ENCODE data around the gene COL20A1. TPM values are rescaled to one million over a fixed set of nuclear protein-coding genes. Genes with fewer than 3 reads are reported as not detected.

Gene COL20A1
- total RNA-seq, 4 donors from 2014 or later = not detected

DNA sequence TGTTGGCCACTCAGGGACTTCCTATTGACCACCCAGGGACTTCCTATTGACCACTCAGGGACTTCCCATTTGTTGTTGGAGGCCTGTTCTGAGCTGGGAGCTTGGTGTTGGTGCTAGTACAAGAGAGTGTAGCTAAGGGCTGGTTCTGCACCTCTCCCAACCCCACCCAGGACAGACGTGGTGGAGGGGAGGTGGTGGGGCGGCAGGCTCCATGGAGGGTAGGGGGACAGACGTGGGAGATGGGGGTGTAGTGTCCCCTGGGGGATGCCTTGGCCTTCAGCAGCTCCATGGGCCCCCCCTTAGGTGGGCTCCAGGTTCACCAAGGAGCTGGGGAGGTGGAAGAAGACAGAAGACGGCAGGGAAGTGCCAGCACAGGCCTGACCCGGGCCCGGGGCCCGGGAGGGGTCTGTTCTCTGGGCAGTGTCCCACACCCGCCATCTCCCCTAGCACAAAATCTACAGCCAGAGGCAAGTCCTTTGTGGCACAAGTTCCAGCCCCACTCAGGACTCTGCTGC lies 34.3 kb downstream of the COL20A1 start:
- DNase-seq (ENCODE audit: low spot score) = no peak
- ATAC-seq (ENCODE audit: low FRiP score) = no peak
- TF ChIP-seq, protein P1, sequence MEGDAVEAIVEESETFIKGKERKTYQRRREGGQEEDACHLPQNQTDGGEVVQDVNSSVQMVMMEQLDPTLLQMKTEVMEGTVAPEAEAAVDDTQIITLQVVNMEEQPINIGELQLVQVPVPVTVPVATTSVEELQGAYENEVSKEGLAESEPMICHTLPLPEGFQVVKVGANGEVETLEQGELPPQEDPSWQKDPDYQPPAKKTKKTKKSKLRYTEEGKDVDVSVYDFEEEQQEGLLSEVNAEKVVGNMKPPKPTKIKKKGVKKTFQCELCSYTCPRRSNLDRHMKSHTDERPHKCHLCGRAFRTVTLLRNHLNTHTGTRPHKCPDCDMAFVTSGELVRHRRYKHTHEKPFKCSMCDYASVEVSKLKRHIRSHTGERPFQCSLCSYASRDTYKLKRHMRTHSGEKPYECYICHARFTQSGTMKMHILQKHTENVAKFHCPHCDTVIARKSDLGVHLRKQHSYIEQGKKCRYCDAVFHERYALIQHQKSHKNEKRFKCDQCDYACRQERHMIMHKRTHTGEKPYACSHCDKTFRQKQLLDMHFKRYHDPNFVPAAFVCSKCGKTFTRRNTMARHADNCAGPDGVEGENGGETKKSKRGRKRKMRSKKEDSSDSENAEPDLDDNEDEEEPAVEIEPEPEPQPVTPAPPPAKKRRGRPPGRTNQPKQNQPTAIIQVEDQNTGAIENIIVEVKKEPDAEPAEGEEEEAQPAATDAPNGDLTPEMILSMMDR (IDR thresholded peaks at IDR 0.05) = no peak

DNA sequence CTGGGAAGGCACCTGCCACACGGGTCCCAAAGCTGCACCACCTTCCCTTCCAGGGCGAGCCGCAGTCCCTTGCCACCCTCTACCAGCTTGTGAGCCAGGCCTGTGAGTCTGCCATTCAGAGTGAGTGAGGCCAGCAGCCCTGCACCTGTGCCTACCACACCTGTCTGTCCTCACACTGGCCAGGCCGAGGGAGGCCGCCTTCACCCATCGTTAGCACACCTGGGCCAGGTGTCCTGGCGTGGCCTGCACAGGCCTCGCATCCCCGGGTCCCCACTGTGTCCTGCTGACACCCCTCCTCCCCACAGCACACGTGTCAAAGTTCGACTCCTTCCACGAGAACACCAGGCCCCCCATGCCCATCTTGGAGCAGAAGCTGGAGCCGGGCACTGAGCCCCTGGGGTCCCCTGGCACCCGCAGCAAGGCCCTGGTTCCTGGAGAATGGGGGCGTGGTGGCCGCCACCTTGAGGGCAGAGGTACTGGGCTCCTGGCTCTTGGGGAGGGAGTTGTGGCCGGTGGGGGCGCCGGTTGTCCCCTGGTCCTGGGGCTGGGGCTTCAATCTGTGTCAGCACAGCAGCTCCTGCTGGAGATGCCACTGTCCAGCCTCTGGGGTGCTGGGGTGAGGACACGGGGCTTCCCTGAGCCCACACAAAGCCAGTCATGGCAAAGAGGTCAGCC lies 35.2 kb downstream of the COL20A1 start:
- DNase-seq (ENCODE audit: low spot score) = no peak
- no peak for ATAC-seq (ENCODE audit: low FRiP score)
- TF ChIP-seq, protein P1 (IDR thresholded peaks at IDR 0.05) = no peak

DNA sequence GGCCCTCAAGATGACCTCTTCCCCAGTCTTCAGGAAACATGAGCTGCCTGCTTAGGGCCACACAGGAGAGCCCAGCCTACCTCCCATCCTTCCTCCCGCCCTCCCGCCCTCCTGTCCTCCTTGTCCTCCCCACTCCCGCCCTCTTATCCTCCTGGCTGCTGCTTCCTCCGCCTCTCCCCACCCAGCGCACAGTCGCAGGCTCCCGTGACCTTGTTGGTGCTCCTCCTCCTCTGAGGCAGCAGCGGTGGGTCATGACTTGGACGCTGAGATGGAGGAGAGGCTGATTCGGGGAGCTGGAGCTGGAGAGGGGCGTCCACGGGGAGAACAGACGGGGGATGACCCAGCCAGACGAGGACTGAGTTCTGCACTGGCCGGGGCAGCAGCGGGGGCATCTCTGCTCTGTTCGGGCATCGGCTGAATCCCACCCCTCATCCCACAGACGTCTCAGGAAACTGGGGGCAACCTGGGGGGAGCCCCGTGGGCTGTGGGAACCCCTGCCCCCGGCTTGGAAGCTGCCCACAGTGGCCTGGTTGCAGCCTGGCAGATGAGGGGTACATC lies 35.8 kb downstream of the COL20A1 start:
- ATAC-seq (ENCODE audit: low FRiP score) (no peak), DNase-seq (ENCODE audit: low spot score) (no peak)
- TF ChIP-seq, protein P1 (IDR thresholded peaks at IDR 0.05) = no peak

DNA sequence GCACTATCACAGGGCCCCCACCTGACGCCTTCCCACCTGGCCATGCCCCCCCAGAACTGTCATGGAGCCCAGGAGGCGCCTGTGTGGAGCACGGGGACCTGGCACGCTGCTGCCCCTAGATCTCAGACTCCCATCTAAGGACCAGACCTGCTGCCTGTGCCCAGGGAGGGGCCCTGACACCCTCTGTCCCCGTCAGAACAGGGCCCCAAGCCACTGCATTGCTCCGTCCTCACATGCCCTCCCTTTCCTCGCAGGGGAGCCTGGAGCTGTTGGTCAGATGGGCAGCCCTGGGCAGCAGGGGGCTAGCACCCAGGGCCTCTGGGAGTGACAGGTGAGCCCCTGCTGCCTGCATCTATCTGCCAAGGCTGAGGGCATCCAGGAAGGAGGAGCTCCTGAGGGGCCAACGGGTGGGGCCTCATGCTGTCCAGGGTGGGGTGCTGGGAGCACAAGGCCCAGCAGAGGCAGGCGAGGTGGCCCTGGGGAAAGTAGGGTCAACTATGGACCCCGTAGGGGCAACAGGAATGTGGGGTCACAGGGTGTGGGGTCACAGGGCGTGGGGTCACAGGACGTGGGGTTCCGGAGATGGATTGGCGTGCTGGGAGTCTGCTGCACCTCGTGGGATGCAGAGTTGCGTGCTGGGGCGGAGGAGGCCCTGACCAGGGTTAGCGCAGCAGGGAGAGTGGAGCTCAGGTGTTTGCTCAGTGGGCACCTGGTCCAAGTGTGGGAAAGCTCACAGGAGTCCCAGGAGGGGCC lies 36.5 kb downstream of the COL20A1 start:
- ATAC-seq (ENCODE audit: low FRiP score) = no peak
- TF ChIP-seq, protein P1 (IDR thresholded peaks at IDR 0.05) = no peak
- no peak for DNase-seq (ENCODE audit: low spot score)

DNA sequence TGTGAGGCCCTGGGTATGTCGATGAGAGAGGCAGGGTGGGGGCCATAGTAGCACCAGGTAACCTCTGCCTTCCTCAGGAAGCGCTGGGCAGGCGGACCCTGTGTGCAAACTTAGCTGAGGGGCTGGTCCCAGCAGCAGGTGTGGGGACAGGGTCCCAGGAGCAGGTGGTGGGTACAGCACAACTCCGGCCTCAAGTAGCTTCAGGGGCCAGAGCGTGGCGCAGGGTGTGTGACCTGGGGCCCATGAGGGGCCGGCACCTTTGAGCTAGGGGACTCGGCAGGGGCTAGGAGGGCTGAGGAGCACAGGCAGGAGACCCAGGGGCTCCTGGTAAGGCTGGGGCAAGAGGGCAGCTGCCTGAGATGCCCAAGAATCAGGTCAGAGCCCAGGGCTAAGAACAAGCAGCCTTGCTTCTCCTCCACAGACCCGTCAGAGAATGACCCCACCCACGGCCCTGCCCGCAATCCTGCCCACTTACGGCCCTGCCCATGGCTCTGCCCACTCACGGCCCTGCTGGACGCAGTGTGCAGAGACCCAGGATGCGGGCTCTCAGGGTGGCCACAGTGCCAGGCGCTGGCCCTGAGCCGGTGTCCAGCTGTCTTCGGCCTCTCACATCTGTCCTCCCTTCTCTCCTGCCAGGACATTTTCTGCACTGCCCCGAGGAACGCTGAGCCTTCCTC lies 37.2 kb downstream of the COL20A1 start:
- DNase-seq (ENCODE audit: low spot score) (no peak), ATAC-seq (ENCODE audit: low FRiP score) (no peak)
- TF ChIP-seq, protein P1 (IDR thresholded peaks at IDR 0.05) = no peak

DNA sequence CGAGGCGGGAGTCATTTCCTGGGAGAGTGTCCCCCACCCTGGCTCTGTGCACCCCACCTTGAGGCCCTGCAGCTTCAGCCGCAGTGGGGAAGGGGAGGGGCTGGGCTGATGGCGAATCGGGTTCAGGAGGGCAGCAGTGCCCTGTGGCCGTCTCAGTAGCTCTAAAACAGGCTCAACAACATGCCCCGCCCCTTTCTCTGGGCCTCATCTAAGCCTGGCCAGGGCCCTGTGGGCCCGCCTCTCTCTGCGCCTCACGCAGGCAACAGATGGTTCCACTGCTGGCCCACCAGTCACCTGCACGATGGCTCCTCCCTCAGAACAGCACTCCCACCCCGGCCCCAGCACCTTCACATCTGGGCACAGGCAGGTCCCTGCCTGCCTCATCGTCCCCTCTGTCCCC lies 38.0 kb downstream of the COL20A1 start:
- TF ChIP-seq, protein P1 (IDR thresholded peaks at IDR 0.05) = no peak
- ATAC-seq (ENCODE audit: low FRiP score) (no peak), DNase-seq (ENCODE audit: low spot score) (no peak)
